Pancreas (tissue), 10 donors: ENCODE data around the gene PTH1R. TPM values are rescaled to one million over a fixed set of nuclear protein-coding genes. Genes with fewer than 3 reads are reported as not detected.

Experiments
- ATAC-seq, 4 donors: fragments of 200-7000 bp; cut with Tn5 transposase; one replicate each; pipeline versions ENCODE4 v1.8.0 to v1.9.1; 2020; ENCODE audit warnings: mild to moderate bottlenecking in 4 of 4, moderate library complexity in 4 of 4
- DNase-seq, 6 donors: peaks; one replicate each; pipeline ENCODE4 v3.0.0-alpha.2; 2020
- FAIRE-seq: peaks from 2 replicates; lab custom pipeline; 2012; peaks lifted over from hg19 to GRCh38; lab: Jason Lieb, UNC
- H3K27ac ChIP-seq, 4 donors: fragments of 200-600 bp; sonication (generic); 1 replicate in 3 of 4; 2 replicates in 1 of 4; pipeline versions ENCODE4 v1.5.0 to v1.8.0; 2020
- H3K27me3 ChIP-seq, 4 donors: fragments of 200-600 bp; one replicate each; pipeline ENCODE4 v1.8.0; 2021
- H3K36me3 ChIP-seq, 3 donors: fragments of 200-600 bp; sonication (generic) in 1 of 3; one replicate each; pipeline versions ENCODE4 v1.5.0 to v1.8.0; 2020 to 2021
- H3K4me1 ChIP-seq, 3 donors: fragments of 200-600 bp; one replicate each; pipeline ENCODE4 v1.8.0; 2021
- H3K4me3 ChIP-seq, 4 donors: fragments of 200-600 bp; sonication (generic) in 2 of 4; one replicate each; pipeline versions ENCODE4 v1.5.0 to v1.8.0; 2020 to 2021
- H3K9me3 ChIP-seq, 4 donors: fragments of 200-600 bp; one replicate each; pipeline ENCODE4 v1.8.0; 2021
- CTCF ChIP-seq, 4 donors: fragments of 200-600 bp; sonication (generic) in 3 of 4; IDR thresholded peaks; one replicate each; pipeline versions ENCODE4 v1.5.0 to v1.8.0; 2021; ENCODE audit warnings: antibody characterized with exemption in 4 of 4
- WGBS, 2 donors: extraction: QIAGEN DNeasy Blood & Tissue Kit; methylation state at CpG; one replicate each; pipeline ENCODE4 v1.1.7; 2013; 5-methylcytosine and 5-hydroxymethylcytosine counted together
- intact Hi-C, 3 donors: fragments of 100-400 bp; cut with DNase I; formaldehyde crosslinking; loops; one replicate each; pipeline versions ENCODE4 v1.11.1 to v1.14.2; 2022
- polyA plus RNA-seq, 2 donors: library from polyadenylated mRNA; stranded (reverse); fragments of 200-250 nt; gene quantifications; one replicate each; pipeline ENCODE4 v1.2.3, GENCODE V29; 2013
- total RNA-seq, 6 donors: library from RNA; stranded (reverse); fragmentation: NEBNext Ultra II Directional in 4 of 6; extraction: Animal tissue kit (Norgen Biotek cat#: 25700) in 4 of 6; gene quantifications; one replicate each; pipeline versions ENCODE4 v1.2.1 to v1.2.4, GENCODE V29; 2021 to 2023
- donor health status: healthy with polysubstance abuse.
- donor health status: DM: no; HTN: no; CAD: no; lungs with moderate emphysema.
- donor health status: DM: no; HTN: no; CAD: no.
- donor health status: control.
- donor health status: control.
- donor health status: Bipolar disorder and iron deficiency.
- donor health status: DM: yes; HTN: yes; CAD: no.
- donor health status: DM: no; HTN: no; CAD: no.
- donor health status: DM: no; HTN: no; CAD: no.
- donor health status: DM: yes; HTN: yes; CAD: no.

The PTH1R gene
- total and polyA plus RNA-seq, 8 donors = 0.49 to 34.8 (median 2.0) TPM

GRCh38 chr3:46893763-46894162, 16.2 kb downstream of the PTH1R start:
- FAIRE-seq (no peak), ATAC-seq (no peak), DNase-seq (peak in 1 of 6 donors; percentile 32)
- peaks cover 0 to 4% (median 0%) of the 10 kb centered on the region in 4 donors for H3K27me3 ChIP-seq
- no peak overlapping the region for H3K4me3 ChIP-seq
- intact Hi-C loops = loop anchor here in 1 of 3 donors (10.0 kb wide), 1 partner anchor 419 kb away; no protein-coding TSS in a partner anchor
- WGBS, 2 donors = 56 to 67% methylated on average over 9 of the region's 9 CpGs
- H3K9me3 ChIP-seq = no peaks in the 10 kb centered on the region
- peaks cover 0 to 3% (median 0%) of the 10 kb centered on the region in 3 donors for H3K4me1 ChIP-seq
- no peak for TF ChIP-seq CTCF (IDR thresholded peaks at IDR 0.05)
- no peaks in the 10 kb centered on the region for H3K36me3 ChIP-seq
- no peak overlapping the region for H3K27ac ChIP-seq

- no peak for TF ChIP-seq CTCF (IDR thresholded peaks at IDR 0.05)
- peaks cover 0 to 3% (median 0%) of the 10 kb centered on the region in 3 donors for H3K4me1 ChIP-seq
- WGBS, 2 donors = 80 to 87% methylated on average over 6 of the region's 6 CpGs
- H3K36me3 ChIP-seq = no peaks in the 10 kb centered on the region
- DNase-seq (peak in 1 of 6 donors; percentile 13), FAIRE-seq (no peak), ATAC-seq (no peak)
- H3K27me3 ChIP-seq = peaks cover 0 to 4% (median 0%) of the 10 kb centered on the region in 4 donors
- no peaks in the 10 kb centered on the region for H3K9me3 ChIP-seq
- no peak overlapping the region for H3K4me3 ChIP-seq
- intact Hi-C loops = loop anchor here in 1 of 3 donors (10.0 kb wide), 1 partner anchor 419 kb away; no protein-coding TSS in a partner anchor
- H3K27ac ChIP-seq = no peak overlapping the region
Observed at GRCh38 chr3:46894256-46894655, 16.7 kb downstream of the PTH1R start.

GRCh38 chr3:46895204-46895660, 17.7 kb downstream of the PTH1R start:
- WGBS, 2 donors = 18 to 24% methylated on average over 5 of the region's 5 CpGs
- ATAC-seq = peak; percentile 53 to 72 (median 66)
- no peak for FAIRE-seq
- Histone ChIP-seq H3K4me1 (peaks cover 0 to 3% (median 0%) of the 10 kb centered on the region in 3 donors), H3K27me3 (peaks cover 0 to 4% (median 0%) of the 10 kb centered on the region in 4 donors), H3K27ac (no peak overlapping the region), H3K4me3 (no peak overlapping the region), H3K36me3 (no peaks in the 10 kb centered on the region), H3K9me3 (no peaks in the 10 kb centered on the region)
- peak; percentile 50 to 90 (median 74) for DNase-seq
- intact Hi-C loops = loop anchor here in 2 of 3 donors (5.0 to 10.0 kb wide), 2 partner anchors 188 to 420 kb away; no protein-coding TSS in a partner anchor
- peak; percentile 52 to 78 (median 63) for TF ChIP-seq CTCF (IDR thresholded peaks at IDR 0.05)

GRCh38 chr3:46895761-46896160, 18.2 kb downstream of the PTH1R start:
- H3K27ac ChIP-seq = no peak overlapping the region
- FAIRE-seq (no peak), ATAC-seq (no peak), DNase-seq (peak in 2 of 6 donors; percentile 20 to 37)
- peaks cover 0 to 3% (median 0%) of the 10 kb centered on the region in 3 donors for H3K4me1 ChIP-seq
- no peak for TF ChIP-seq CTCF (IDR thresholded peaks at IDR 0.05)
- H3K4me3 ChIP-seq = no peak overlapping the region
- H3K9me3 ChIP-seq = no peaks in the 10 kb centered on the region
- no peaks in the 10 kb centered on the region for H3K36me3 ChIP-seq
- H3K27me3 ChIP-seq = peaks cover 0 to 4% (median 0%) of the 10 kb centered on the region in 4 donors
- intact Hi-C loops = loop anchor here in 2 of 3 donors (5.0 to 10.0 kb wide), 2 partner anchors 188 to 421 kb away; no protein-coding TSS in a partner anchor
- WGBS, 2 donors = 74 to 76% methylated on average over 4 of the region's 4 CpGs

- intact Hi-C loops = loop anchor here in 2 of 3 donors (5.0 to 10.0 kb wide), 2 partner anchors 189 to 422 kb away; no protein-coding TSS in a partner anchor
- Histone ChIP-seq H3K9me3 (no peaks in the 10 kb centered on the region), H3K4me3 (no peak overlapping the region), H3K4me1 (peaks cover 0 to 3% (median 0%) of the 10 kb centered on the region in 3 donors), H3K36me3 (no peaks in the 10 kb centered on the region), H3K27me3 (peaks cover 0 to 4% (median 0%) of the 10 kb centered on the region in 4 donors), H3K27ac (no peak overlapping the region)
- ATAC-seq = no peak
- 71 to 73% methylated on average over 5 of the region's 5 CpGs for WGBS, 2 donors
- no peak for TF ChIP-seq CTCF (IDR thresholded peaks at IDR 0.05)
- no peak for FAIRE-seq
- peak in 1 of 6 donors; percentile 34 for DNase-seq
Observed at GRCh38 chr3:46896386-46896785, 18.9 kb downstream of the PTH1R start.
